Colonic mucosa (tissue), 4 donors: ENCODE measurements around the gene MEMO1. TPM values are rescaled to one million over a fixed set of nuclear protein-coding genes. Genes with fewer than 3 reads are reported as not detected.

ENCODE experiments used
- DNase-seq: peaks from one replicate; pipeline ENCODE4 v3.0.0-alpha.2; 2020
- H3K27ac ChIP-seq: fragments of 200-600 bp; one replicate; pipeline ENCODE4 v1.8.0; 2021
- H3K27me3 ChIP-seq: fragments of 200-600 bp; one replicate; pipeline ENCODE4 v1.8.0; 2021
- H3K36me3 ChIP-seq: fragments of 200-600 bp; one replicate; pipeline ENCODE4 v1.8.0; 2021
- H3K4me1 ChIP-seq: fragments of 200-600 bp; one replicate; pipeline ENCODE4 v1.8.0; 2021; ENCODE audit warnings: mild to moderate bottlenecking
- H3K4me3 ChIP-seq: fragments of 200-600 bp; one replicate; pipeline ENCODE4 v1.8.0; 2021
- H3K9ac ChIP-seq, 2 donors: one replicate each; pipeline ENCODE4 v1.7.0; 2013; ENCODE audit warnings: control low read depth in 2 of 2, low read depth in 2 of 2, low read length in 2 of 2
- H3K9me3 ChIP-seq: fragments of 200-600 bp; one replicate; pipeline ENCODE4 v1.8.0; 2021
- intact Hi-C: fragments of 100-400 bp; cut with DNase I; formaldehyde crosslinking; loops from one replicate; pipeline ENCODE4 v1.14.1; 2022
- total RNA-seq, 2 donors: library from RNA; stranded (reverse); fragmentation: NEBNext Ultra II Directional in 1 of 2; extraction: Animal tissue kit (Norgen Biotek cat#: 25700) in 1 of 2; gene quantifications; one replicate each; pipeline ENCODE4 v1.2.1, GENCODE V29; 2021
- TF ChIP-seq, protein P1 (sequence below): fragments of 200-600 bp; IDR thresholded peaks from one replicate; pipeline ENCODE4 v1.8.0; 2022; ENCODE audit warnings: antibody characterized with exemption, mild to moderate bottlenecking
- donor health status: healthy.
- donor health status: DM: no; HTN: no; CAD: no.
- donor health status: DM: no; HTN: no; CAD: no.

MEMO1 gene
- total RNA-seq, 2 donors from 2014 or later: 31.5 to 38.8 TPM

DNA sequence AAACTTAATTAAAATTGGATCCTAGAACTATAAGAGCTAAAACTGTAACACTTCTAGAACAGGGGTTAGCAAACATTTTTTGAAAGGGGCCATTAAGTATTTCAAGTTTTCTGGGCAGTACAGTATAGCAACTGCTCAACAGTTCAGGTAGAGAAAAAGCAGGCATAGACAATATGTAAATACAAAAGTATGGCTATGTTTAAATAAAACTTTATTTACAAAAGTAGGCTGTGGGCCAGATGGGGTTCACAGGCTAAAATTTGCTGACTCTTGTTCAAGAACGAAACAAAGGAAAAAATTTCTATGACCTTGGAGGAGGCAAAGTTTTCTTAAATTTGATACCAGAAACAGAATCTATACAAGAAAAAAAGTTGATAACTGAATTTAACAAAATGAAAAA, 114.5 kb downstream of the MEMO1 start:
- no peak overlapping the region for H3K4me3 ChIP-seq
- intact Hi-C loops: no loop called here
- H3K9ac ChIP-seq: no peak overlapping the region
- H3K27me3 ChIP-seq: no peaks in the 10 kb centered on the region
- no peak for DNase-seq
- no peak overlapping the region for H3K27ac ChIP-seq
- no peaks in the 10 kb centered on the region for H3K9me3 ChIP-seq
- TF ChIP-seq, protein P1, sequence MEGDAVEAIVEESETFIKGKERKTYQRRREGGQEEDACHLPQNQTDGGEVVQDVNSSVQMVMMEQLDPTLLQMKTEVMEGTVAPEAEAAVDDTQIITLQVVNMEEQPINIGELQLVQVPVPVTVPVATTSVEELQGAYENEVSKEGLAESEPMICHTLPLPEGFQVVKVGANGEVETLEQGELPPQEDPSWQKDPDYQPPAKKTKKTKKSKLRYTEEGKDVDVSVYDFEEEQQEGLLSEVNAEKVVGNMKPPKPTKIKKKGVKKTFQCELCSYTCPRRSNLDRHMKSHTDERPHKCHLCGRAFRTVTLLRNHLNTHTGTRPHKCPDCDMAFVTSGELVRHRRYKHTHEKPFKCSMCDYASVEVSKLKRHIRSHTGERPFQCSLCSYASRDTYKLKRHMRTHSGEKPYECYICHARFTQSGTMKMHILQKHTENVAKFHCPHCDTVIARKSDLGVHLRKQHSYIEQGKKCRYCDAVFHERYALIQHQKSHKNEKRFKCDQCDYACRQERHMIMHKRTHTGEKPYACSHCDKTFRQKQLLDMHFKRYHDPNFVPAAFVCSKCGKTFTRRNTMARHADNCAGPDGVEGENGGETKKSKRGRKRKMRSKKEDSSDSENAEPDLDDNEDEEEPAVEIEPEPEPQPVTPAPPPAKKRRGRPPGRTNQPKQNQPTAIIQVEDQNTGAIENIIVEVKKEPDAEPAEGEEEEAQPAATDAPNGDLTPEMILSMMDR: no peak
- H3K36me3 ChIP-seq: no peaks in the 10 kb centered on the region
- H3K4me1 ChIP-seq: no peaks in the 10 kb centered on the region

DNA sequence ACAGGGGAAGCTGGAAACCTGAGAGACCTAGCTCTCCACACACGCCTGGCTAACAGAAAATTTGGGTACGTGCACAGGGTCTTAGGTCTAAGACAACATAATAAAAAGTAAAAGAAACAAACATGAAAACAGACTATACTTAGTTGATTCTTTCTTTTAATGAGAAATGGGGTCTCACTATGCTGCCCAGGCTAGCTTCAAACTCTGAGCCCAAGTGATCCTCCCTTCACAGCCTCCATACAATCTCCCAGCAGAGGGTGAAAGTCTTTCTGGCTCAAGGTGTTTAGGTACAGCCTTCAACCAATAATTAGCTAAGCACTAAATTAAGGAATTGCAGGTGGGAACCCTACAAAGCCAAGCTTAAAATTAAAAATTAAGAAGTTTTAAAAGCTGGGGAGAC, 116.2 kb downstream of the MEMO1 start:
- Histone ChIP-seq H3K9me3 (no peaks in the 10 kb centered on the region), H3K4me3 (no peak overlapping the region), H3K36me3 (no peaks in the 10 kb centered on the region), H3K27me3 (no peaks in the 10 kb centered on the region), H3K4me1 (no peaks in the 10 kb centered on the region), H3K27ac (no peak overlapping the region), H3K9ac (no peak overlapping the region)
- DNase-seq: no peak
- TF ChIP-seq, protein P1: no peak
- intact Hi-C loops: no loop called here

DNA sequence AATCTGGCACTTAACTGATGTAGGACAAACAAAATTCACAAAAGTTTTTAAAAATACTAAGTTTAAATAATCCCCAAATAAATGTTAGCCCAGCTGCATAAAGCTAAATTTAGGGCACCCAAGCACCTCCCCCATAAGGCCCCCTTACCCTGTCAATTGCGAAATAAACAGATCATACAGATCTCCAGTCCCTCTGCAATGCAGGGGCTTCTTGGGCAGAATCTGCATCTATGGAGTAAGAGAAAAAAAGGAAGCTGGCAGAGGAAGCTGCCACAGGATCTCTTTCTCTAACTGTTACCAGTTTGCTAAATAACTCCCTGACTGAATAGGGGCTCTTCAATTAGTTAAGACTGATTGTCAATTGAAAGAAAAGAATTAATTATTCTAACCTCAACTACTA, 117.7 kb downstream of the MEMO1 start:
- Histone ChIP-seq H3K9me3 (no peaks in the 10 kb centered on the region), H3K36me3 (no peaks in the 10 kb centered on the region), H3K27me3 (no peaks in the 10 kb centered on the region), H3K9ac (no peak overlapping the region), H3K4me1 (no peaks in the 10 kb centered on the region), H3K4me3 (no peak overlapping the region), H3K27ac (no peak overlapping the region)
- intact Hi-C loops: no loop called here
- no peak for DNase-seq
- TF ChIP-seq, protein P1: no peak

DNA sequence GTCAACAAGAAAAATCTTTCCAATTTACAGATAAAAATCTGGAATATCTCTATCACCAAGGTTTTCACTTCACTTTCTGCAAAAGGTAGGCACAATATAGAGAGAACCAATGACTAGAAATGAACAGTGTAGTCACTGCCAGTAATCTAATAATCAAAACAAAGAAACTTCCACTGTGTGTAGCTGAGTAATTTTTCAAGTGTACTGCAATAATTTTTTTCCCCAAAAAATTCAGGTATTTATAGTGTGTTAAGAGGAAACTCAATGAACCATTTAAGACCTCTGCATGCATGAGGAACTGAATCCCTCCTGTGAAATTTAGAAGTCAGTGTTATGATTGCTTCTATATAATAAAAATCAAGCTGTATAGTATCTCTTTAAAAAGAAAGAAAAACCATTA, 121.8 kb downstream of the MEMO1 start:
- intact Hi-C loops: no loop called here
- Histone ChIP-seq H3K4me1 (no peaks in the 10 kb centered on the region), H3K9ac (no peak overlapping the region), H3K27me3 (no peaks in the 10 kb centered on the region), H3K9me3 (no peaks in the 10 kb centered on the region), H3K27ac (no peak overlapping the region), H3K36me3 (no peaks in the 10 kb centered on the region), H3K4me3 (no peak overlapping the region)
- TF ChIP-seq, protein P1: no peak
- no peak for DNase-seq

DNA sequence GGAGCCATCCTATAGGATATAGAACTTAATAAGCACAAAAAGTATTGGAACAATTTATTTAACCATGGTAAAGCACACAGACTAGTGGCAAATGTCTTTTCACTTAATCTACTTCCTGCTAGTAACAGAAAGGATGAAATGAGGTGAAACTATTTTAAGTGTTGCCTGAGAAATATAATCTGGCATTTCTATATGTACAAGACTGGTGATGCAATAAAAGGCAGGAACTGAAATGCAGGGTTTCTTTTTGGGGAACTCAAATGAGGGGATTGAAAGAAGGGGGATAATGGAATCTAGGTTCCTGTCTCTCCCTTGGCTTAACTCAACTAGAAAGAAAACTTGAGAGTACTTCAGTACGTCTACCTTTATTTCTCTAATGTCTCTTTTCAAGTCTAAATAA, 122.3 kb downstream of the MEMO1 start:
- H3K4me1 ChIP-seq: no peaks in the 10 kb centered on the region
- H3K36me3 ChIP-seq: no peaks in the 10 kb centered on the region
- H3K27me3 ChIP-seq: no peaks in the 10 kb centered on the region
- H3K27ac ChIP-seq: no peak overlapping the region
- H3K9me3 ChIP-seq: no peaks in the 10 kb centered on the region
- intact Hi-C loops: no loop called here
- DNase-seq: no peak
- no peak overlapping the region for H3K9ac ChIP-seq
- no peak overlapping the region for H3K4me3 ChIP-seq
- TF ChIP-seq, protein P1: no peak

DNA sequence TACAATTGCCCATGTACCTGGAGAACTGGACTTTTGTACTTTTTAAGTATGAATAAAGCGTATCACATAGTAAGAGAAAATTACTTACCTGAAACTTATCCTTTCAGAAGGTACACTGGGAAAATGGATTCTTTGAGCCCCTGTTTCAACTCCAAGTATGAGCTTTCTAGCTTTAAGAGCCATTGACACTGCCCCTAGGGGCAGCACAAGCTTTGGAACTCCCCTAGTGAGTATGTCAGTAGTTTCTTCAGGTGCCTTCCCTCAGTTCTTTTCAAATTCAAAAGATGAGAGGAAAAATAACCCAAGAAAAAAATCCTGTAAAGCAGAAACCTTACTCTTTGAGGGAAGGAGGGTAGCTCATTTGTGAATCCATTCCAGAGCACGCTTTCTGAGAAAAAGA, 124.1 kb downstream of the MEMO1 start:
- H3K9me3 ChIP-seq: no peaks in the 10 kb centered on the region
- H3K27ac ChIP-seq: no peak overlapping the region
- H3K36me3 ChIP-seq: no peaks in the 10 kb centered on the region
- intact Hi-C loops: no loop called here
- no peaks in the 10 kb centered on the region for H3K27me3 ChIP-seq
- no peak overlapping the region for H3K4me3 ChIP-seq
- no peak for DNase-seq
- no peak overlapping the region for H3K9ac ChIP-seq
- TF ChIP-seq, protein P1: no peak
- no peaks in the 10 kb centered on the region for H3K4me1 ChIP-seq
